ENCODE measurements around the gene ZNF787.

- TF ChIP-seq CTCF (IDR thresholded peaks at IDR 0.05) (no peak), HOXA7 (CRISPR knock-in tag; IDR thresholded peaks at IDR 0.05) (no peak), PHF8 (IDR thresholded peaks at IDR 0.05; ENCODE audit: borderline replicate concordance, low read depth) (no peak), MAFK (IDR thresholded peaks at IDR 0.05; ENCODE audit: partially characterized antibody) (no peak), RCOR1 (IDR thresholded peaks at IDR 0.05; ENCODE audit: low read depth, low read length) (no peak), CEBPB (IDR thresholded peaks at IDR 0.05) (no peak)
Observed at GRCh38 chr19:56053596-56053995, 67.5 kb downstream of the ZNF787 start.

All from A549 (cell line).